ENCODE results near the gene TOX2.
A peak's percentile ranks its signal among the peaks of the same experiment; 100 is the strongest.

TOX2 gene

GRCh38 chr20:44104798-44105517, 190.3 kb downstream of the TOX2 start:
- H3K27ac ChIP-seq, result no peak overlapping the region
- TF ChIP-seq ZFX (IDR thresholded peaks at IDR 0.05; ENCODE audit: borderline replicate concordance) (no peak), CTCF (IDR thresholded peaks at IDR 0.05) (no peak)

GRCh38 chr20:44106615-44107014, 192.0 kb downstream of the TOX2 start:
- no peak overlapping the region for H3K27ac ChIP-seq
- no peak for TF ChIP-seq ZFX (IDR thresholded peaks at IDR 0.05; ENCODE audit: borderline replicate concordance)
- TF ChIP-seq CTCF (IDR thresholded peaks at IDR 0.05), result no peak

- TF ChIP-seq CTCF (IDR thresholded peaks at IDR 0.05) (peak; percentile 34), ZFX (IDR thresholded peaks at IDR 0.05; ENCODE audit: borderline replicate concordance) (no peak)
- H3K27ac ChIP-seq, result no peak overlapping the region
Observed at GRCh38 chr20:44109951-44110361, 195.3 kb downstream of the TOX2 start.

GRCh38 chr20:44110816-44111568, 196.3 kb downstream of the TOX2 start:
- no peak overlapping the region for H3K27ac ChIP-seq
- TF ChIP-seq ZFX (IDR thresholded peaks at IDR 0.05; ENCODE audit: borderline replicate concordance), result no peak
- TF ChIP-seq CTCF (IDR thresholded peaks at IDR 0.05), result no peak

GRCh38 chr20:44111712-44112335, 197.2 kb downstream of the TOX2 start:
- TF ChIP-seq CTCF (IDR thresholded peaks at IDR 0.05) (no peak), ZFX (IDR thresholded peaks at IDR 0.05; ENCODE audit: borderline replicate concordance) (no peak)
- H3K27ac ChIP-seq, result no peak overlapping the region

- TF ChIP-seq CTCF (IDR thresholded peaks at IDR 0.05), result no peak
- TF ChIP-seq ZFX (IDR thresholded peaks at IDR 0.05; ENCODE audit: borderline replicate concordance), result no peak
- H3K27ac ChIP-seq, result no peak overlapping the region
Observed at GRCh38 chr20:44112456-44112855, 197.8 kb downstream of the TOX2 start.

Data from 22Rv1 (cell line).